Calu3 (cell line): ENCODE measurements around the gene MCM5. TPM values are rescaled to one million over a fixed set of nuclear protein-coding genes. Genes with fewer than 3 reads are reported as not detected.

Experiments used
- BruUV-seq: library from RNA; stranded (reverse); fragments of 400-500 nt; replicated peaks from 2 replicates; lab custom pipeline; 2021; lab: Mats Ljungman, UMichigan
- CTCF ChIA-PET: fragments of 300-600 bp; sonication (Branson Sonifier 250); formaldehyde crosslinking; loops from one replicate; lab custom pipeline; 2022; ENCODE audit warnings: antibody characterized with exemption; lab: Charles Lee
- DNase-seq: peaks from one replicate; pipeline ENCODE4 v3.0.0; 2022
- H3K27ac Mint-ChIP-seq: one replicate; pipeline ENCODE4 v1.8.0; 2022; ENCODE audit warnings: mixed read lengths; ENCODE audit not compliant: unreplicated experiment
- H3K27me3 Mint-ChIP-seq: one replicate; pipeline ENCODE4 v1.8.0; 2022; ENCODE audit warnings: mixed read lengths; ENCODE audit not compliant: unreplicated experiment
- H3K36me3 Mint-ChIP-seq: one replicate; pipeline ENCODE4 v1.8.0; 2022; ENCODE audit warnings: mild to moderate bottlenecking, moderate library complexity, mixed read lengths; ENCODE audit not compliant: insufficient read depth, unreplicated experiment
- H3K4me1 Mint-ChIP-seq: one replicate; pipeline ENCODE4 v1.8.0; 2022; ENCODE audit warnings: mild to moderate bottlenecking, low read depth, mixed read lengths; ENCODE audit not compliant: unreplicated experiment
- H3K4me3 Mint-ChIP-seq: one replicate; pipeline ENCODE4 v1.8.0; 2022; ENCODE audit warnings: mild to moderate bottlenecking, low read depth, moderate library complexity, mixed read lengths; ENCODE audit not compliant: unreplicated experiment
- H3K9me3 Mint-ChIP-seq: one replicate; pipeline ENCODE4 v1.8.0; 2022; ENCODE audit warnings: low read depth, mixed read lengths; ENCODE audit not compliant: unreplicated experiment
- CTCF ChIP-seq: fragments of 200-600 bp; IDR thresholded peaks from one replicate; pipeline ENCODE4 v1.8.0; 2022; ENCODE audit warnings: antibody characterized with exemption; ENCODE audit not compliant: unreplicated experiment
- intact Hi-C: fragments of 100-400 bp; cut with micrococcal nuclease; formaldehyde crosslinking; loops from one replicate; pipeline ENCODE4 v1.10.0; 2022; ENCODE audit not compliant: unreplicated experiment
- total RNA-seq: library from RNA; stranded (reverse); gene quantifications from 2 replicates; pipeline ENCODE4 v1.2.3, GENCODE V29; 2022

Gene MCM5
- total RNA-seq, 1 experiment from 2014 or later, result 88.4 TPM

GRCh38 chr22:35419756-35420155, 19.8 kb downstream of the MCM5 start:
- BruUV-seq, result no TSS peak
- CTCF ChIA-PET, result no interaction called here
- Mint-ChIP-seq H3K9me3 (no peaks in the 10 kb centered on the region), H3K27me3 (no peaks in the 10 kb centered on the region), H3K36me3 (peaks cover 8% of the 10 kb centered on the region), H3K4me3 (no peak overlapping the region), H3K4me1 (no peaks in the 10 kb centered on the region), H3K27ac (no peak overlapping the region)
- intact Hi-C loops, result no loop called here
- TF ChIP-seq CTCF, result no peak
- DNase-seq, result no peak

- no peak overlapping the region for H3K27ac Mint-ChIP-seq
- no peaks in the 10 kb centered on the region for H3K4me1 Mint-ChIP-seq
- intact Hi-C loops, result no loop called here
- CTCF ChIA-PET, result interaction anchor here (0.6 to 0.7 kb wide), 2 partner anchors 175 to 256 kb away, joined by 3 to 9 read pairs; no protein-coding TSS in a partner anchor
- H3K36me3 Mint-ChIP-seq, result peaks cover 5% of the 10 kb centered on the region
- H3K4me3 Mint-ChIP-seq, result no peak overlapping the region
- TF ChIP-seq CTCF, result no peak
- no peaks in the 10 kb centered on the region for H3K9me3 Mint-ChIP-seq
- no TSS peak for BruUV-seq
- no peak for DNase-seq
- no peaks in the 10 kb centered on the region for H3K27me3 Mint-ChIP-seq
Measured at GRCh38 chr22:35421121-35421520, 21.2 kb downstream of the MCM5 start.

GRCh38 chr22:35422145-35422544, 22.2 kb downstream of the MCM5 start:
- intact Hi-C loops, result no loop called here

GRCh38 chr22:35422936-35423335, 23.0 kb downstream of the MCM5 start:
- no peak for DNase-seq
- Mint-ChIP-seq H3K4me3 (no peak overlapping the region), H3K36me3 (peaks cover 15% of the 10 kb centered on the region), H3K4me1 (no peaks in the 10 kb centered on the region), H3K27me3 (no peaks in the 10 kb centered on the region), H3K27ac (no peak overlapping the region), H3K9me3 (no peaks in the 10 kb centered on the region)
- no peak for TF ChIP-seq CTCF
- CTCF ChIA-PET, result interaction anchor here (0.6 kb wide), 1 partner anchor 8 kb away, joined by 6 read pairs; no protein-coding TSS in a partner anchor
- intact Hi-C loops, result no loop called here
- BruUV-seq, result no TSS peak

More at GRCh38 chr22:35422145-35422544, 22.2 kb downstream of the MCM5 start:
- H3K27me3 Mint-ChIP-seq, result no peaks in the 10 kb centered on the region
- CTCF ChIA-PET, result no interaction called here
- no peak for DNase-seq
- H3K27ac Mint-ChIP-seq, result no peak overlapping the region
- H3K4me3 Mint-ChIP-seq, result no peak overlapping the region
- no peak for TF ChIP-seq CTCF
- no peaks in the 10 kb centered on the region for H3K9me3 Mint-ChIP-seq
- peaks cover 10% of the 10 kb centered on the region for H3K36me3 Mint-ChIP-seq
- H3K4me1 Mint-ChIP-seq, result no peaks in the 10 kb centered on the region
- BruUV-seq, result no TSS peak
